GM21528 (cell line): Measurements from ENCODE around the gene USP40.

Source experiments
- ATAC-seq: cut with Tn5 transposase; IDR thresholded peaks from one replicate; pipeline ENCODE4 v1.9.1; 2021; ENCODE audit warnings: mild to moderate bottlenecking, moderate library complexity; ENCODE audit not compliant: unreplicated experiment, low FRiP score

Gene USP40

GRCh38 chr2:233449081-233449901 lies 117.3 kb downstream of the USP40 start:
- ATAC-seq: no peak

- ATAC-seq: no peak
These were observed 118.0 kb downstream of the USP40 start for GRCh38 chr2:233448575-233448974.

- no peak for ATAC-seq
These were observed 118.4 kb downstream of the USP40 start for GRCh38 chr2:233448220-233448559.

- ATAC-seq: no peak
These were observed 118.9 kb downstream of the USP40 start for GRCh38 chr2:233447506-233448219.

GRCh38 chr2:233446606-233447305 lies 119.8 kb downstream of the USP40 start:
- no peak for ATAC-seq

GRCh38 chr2:233446121-233446520 lies 120.5 kb downstream of the USP40 start:
- no peak for ATAC-seq

- ATAC-seq: no peak
These were observed 121.3 kb downstream of the USP40 start for GRCh38 chr2:233445152-233445830.

GRCh38 chr2:233444501-233444900 lies 122.1 kb downstream of the USP40 start:
- no peak for ATAC-seq

- no peak for ATAC-seq
These were observed 122.9 kb downstream of the USP40 start for GRCh38 chr2:233443511-233444183.

- no peak for ATAC-seq
These were observed 124.6 kb downstream of the USP40 start for GRCh38 chr2:233442028-233442310.

GRCh38 chr2:233441161-233442027 lies 125.2 kb downstream of the USP40 start:
- no peak for ATAC-seq

- ATAC-seq: no peak
These were observed 125.9 kb downstream of the USP40 start for GRCh38 chr2:233440714-233441113.

- ATAC-seq: no peak
These were observed 126.3 kb downstream of the USP40 start for GRCh38 chr2:233440314-233440713.

GRCh38 chr2:233439191-233439590 lies 127.4 kb downstream of the USP40 start:
- no peak for ATAC-seq

- ATAC-seq: no peak
These were observed 127.9 kb downstream of the USP40 start for GRCh38 chr2:233438573-233439147.

GRCh38 chr2:233437439-233437955 lies 129.1 kb downstream of the USP40 start:
- ATAC-seq: no peak

- no peak for ATAC-seq
These were observed 129.7 kb downstream of the USP40 start for GRCh38 chr2:233436691-233437438.

GRCh38 chr2:233436191-233436581 lies 130.4 kb downstream of the USP40 start:
- no peak for ATAC-seq
